Choroid plexus epithelial cell (primary cell): ENCODE results near the gene USP34.
"Not testable (repeated sequence)": the region's sequence is repeated elsewhere in the genome, so short reads cannot be mapped to it uniquely, and the experiment has no call there.

Experiments used
- DNase-seq: peaks from one replicate; pipeline ENCODE4 v3.0.0-alpha.2; 2010; ENCODE audit warnings: low read depth
- H3K4me3 ChIP-seq: 2 replicates; pipeline ENCODE4 v1.5.1; 2011; ENCODE audit warnings: low read depth, mild to moderate bottlenecking, control low read depth, low read length, moderate library complexity
- CTCF ChIP-seq: conservative IDR thresholded peaks from 2 replicates; pipeline ENCODE4 v1.5.1; 2011; ENCODE audit warnings: low read depth, mild to moderate bottlenecking, control low read depth, inconsistent platforms, low read length, moderate library complexity

USP34 gene

GRCh38 chr2:61470122-61470951 is 550 bp downstream of the USP34 start:
- DNase-seq, result no peak
- TF ChIP-seq CTCF, result no peak
- peak overlapping the region; percentile 95 for H3K4me3 ChIP-seq

- H3K4me3 ChIP-seq, result peak overlapping the region; percentile 95
- TF ChIP-seq CTCF, result no peak
- peak; percentile 40 for DNase-seq
These were observed 1.3 kb downstream of the USP34 start for GRCh38 chr2:61469424-61470121.

GRCh38 chr2:61468231-61468630 is 2.7 kb downstream of the USP34 start:
- not testable (repeated sequence) for H3K4me3 ChIP-seq, DNase-seq

GRCh38 chr2:61465045-61465444 is 5.8 kb downstream of the USP34 start:
- H3K4me3 ChIP-seq, result no peak overlapping the region

GRCh38 chr2:61463769-61464475 is 7.0 kb downstream of the USP34 start:
- DNase-seq, result no peak
- no peak for TF ChIP-seq CTCF
- no peak overlapping the region for H3K4me3 ChIP-seq

More at GRCh38 chr2:61465045-61465444, 5.8 kb downstream of the USP34 start:
- no peak for TF ChIP-seq CTCF
- no peak for DNase-seq

GRCh38 chr2:61461404-61461803 is 9.5 kb downstream of the USP34 start:
- no peak for DNase-seq
- no peak for TF ChIP-seq CTCF
- no peak overlapping the region for H3K4me3 ChIP-seq

GRCh38 chr2:61460163-61460562 is 10.7 kb downstream of the USP34 start:
- H3K4me3 ChIP-seq, result no peak overlapping the region
- peak; percentile 79 for DNase-seq
- no peak for TF ChIP-seq CTCF
